ENCODE measurements around the gene OTOG. TPM values are rescaled to one million over a fixed set of nuclear protein-coding genes. Genes with fewer than 3 reads are reported as not detected.

The OTOG gene
- total and polyA plus RNA-seq, 2 of the 8 experiments (the other 6 are each of a cell fraction or from before 2014, with no cell fraction given), result 0.41 to 1.5 TPM

GRCh38 chr11:17643506-17644405 is 96.7 kb downstream of the OTOG start (continued):
- TF ChIP-seq TAF7 (optimal IDR thresholded peaks at IDR 0.05; ENCODE audit: borderline replicate concordance, low read depth, low read length), result no peak
